Progenitor cell of endocrine pancreas (in vitro differentiated cells): ENCODE results near the gene RASGRF2. TPM values are rescaled to one million over a fixed set of nuclear protein-coding genes. Genes with fewer than 3 reads are reported as not detected.

Source experiments
- DNase-seq: peaks from one replicate; pipeline ENCODE4 v3.0.0; 2021; ENCODE audit warnings: low spot score; ENCODE audit not compliant: unreplicated experiment
- H3K27ac Mint-ChIP-seq: 2 replicates; pipeline ENCODE4 v1.8.0; 2021; ENCODE audit warnings: mild to moderate bottlenecking, moderate library complexity, mixed read lengths
- H3K27me3 Mint-ChIP-seq: 2 replicates; pipeline ENCODE4 v1.8.0; 2021; ENCODE audit warnings: mixed read lengths
- H3K36me3 Mint-ChIP-seq: 2 replicates; pipeline ENCODE4 v1.8.0; 2022; ENCODE audit warnings: mixed read lengths; ENCODE audit not compliant: insufficient read depth
- H3K4me1 Mint-ChIP-seq: 2 replicates; pipeline ENCODE4 v1.8.0; 2021; ENCODE audit warnings: low read depth, mixed read lengths
- H3K4me3 Mint-ChIP-seq: 2 replicates; pipeline ENCODE4 v1.8.0; 2021; ENCODE audit warnings: low read depth, mild to moderate bottlenecking, moderate library complexity, mixed read lengths
- H3K9me3 Mint-ChIP-seq: 2 replicates; pipeline ENCODE4 v1.8.0; 2021; ENCODE audit warnings: low read depth, mixed read lengths
- long read RNA-seq: library from polyadenylated mRNA; unstranded; transcript quantifications from one replicate; pipeline ENCODE4 v2.0.0, GENCODE V29; 2020
- total RNA-seq: library from RNA; stranded (reverse); gene quantifications from 2 replicates; pipeline ENCODE4 v1.2.1, GENCODE V29; 2021
- TF ChIP-seq, protein P1 (sequence below): fragments of 200-600 bp; sonication (generic); IDR thresholded peaks from one replicate; pipeline ENCODE4 v1.5.0; 2021; ENCODE audit warnings: antibody characterized with exemption, mild to moderate bottlenecking; ENCODE audit not compliant: unreplicated experiment

RASGRF2 gene
- total RNA-seq: 0.62 and 0.69 TPM in 2 replicates
- long read RNA-seq, partial matches to known transcripts: 0 of 3 reads
- long read RNA-seq, other reads (novel, unspliced or antisense): 2 of 3 reads

- peaks cover 85% of the 10 kb centered on the region for H3K27me3 Mint-ChIP-seq
- no peaks in the 10 kb centered on the region for H3K9me3 Mint-ChIP-seq
- H3K4me1 Mint-ChIP-seq: peaks cover 11% of the 10 kb centered on the region
- peak within 1 kb of the TSS; percentile 15 for H3K27ac Mint-ChIP-seq
- TF ChIP-seq, protein P1, sequence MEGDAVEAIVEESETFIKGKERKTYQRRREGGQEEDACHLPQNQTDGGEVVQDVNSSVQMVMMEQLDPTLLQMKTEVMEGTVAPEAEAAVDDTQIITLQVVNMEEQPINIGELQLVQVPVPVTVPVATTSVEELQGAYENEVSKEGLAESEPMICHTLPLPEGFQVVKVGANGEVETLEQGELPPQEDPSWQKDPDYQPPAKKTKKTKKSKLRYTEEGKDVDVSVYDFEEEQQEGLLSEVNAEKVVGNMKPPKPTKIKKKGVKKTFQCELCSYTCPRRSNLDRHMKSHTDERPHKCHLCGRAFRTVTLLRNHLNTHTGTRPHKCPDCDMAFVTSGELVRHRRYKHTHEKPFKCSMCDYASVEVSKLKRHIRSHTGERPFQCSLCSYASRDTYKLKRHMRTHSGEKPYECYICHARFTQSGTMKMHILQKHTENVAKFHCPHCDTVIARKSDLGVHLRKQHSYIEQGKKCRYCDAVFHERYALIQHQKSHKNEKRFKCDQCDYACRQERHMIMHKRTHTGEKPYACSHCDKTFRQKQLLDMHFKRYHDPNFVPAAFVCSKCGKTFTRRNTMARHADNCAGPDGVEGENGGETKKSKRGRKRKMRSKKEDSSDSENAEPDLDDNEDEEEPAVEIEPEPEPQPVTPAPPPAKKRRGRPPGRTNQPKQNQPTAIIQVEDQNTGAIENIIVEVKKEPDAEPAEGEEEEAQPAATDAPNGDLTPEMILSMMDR: no peak
- DNase-seq: peak; percentile 14
- no peaks in the 10 kb centered on the region for H3K36me3 Mint-ChIP-seq
- peak within 1 kb of the TSS; percentile 66 for H3K4me3 Mint-ChIP-seq
Measured at GRCh38 chr5:80959768-80960442, at the start of gene RASGRF2. Gene RASGRF2, plus strand, starts transcription at chr5:80960363. Its CDS starts 376 bp downstream, at chr5:80960739.

DNA sequence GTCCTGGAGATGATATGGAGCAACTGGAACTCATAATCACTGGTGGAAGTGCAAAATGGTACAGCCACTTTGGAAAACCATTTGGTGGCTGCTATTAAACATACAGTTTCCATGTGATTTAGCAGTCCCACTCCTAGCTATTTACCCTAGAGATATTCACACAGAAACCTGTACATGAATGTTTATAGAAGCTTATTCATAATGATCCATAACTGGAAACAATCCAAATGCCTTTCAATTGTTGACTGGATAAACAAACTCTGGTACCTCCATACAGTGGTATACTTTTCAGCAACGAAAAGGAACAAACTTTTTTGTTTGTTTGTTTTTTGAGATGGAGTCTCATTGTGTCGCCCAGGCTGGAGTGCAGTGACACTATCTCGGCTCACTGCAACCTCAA lies 47.7 kb upstream of the RASGRF2 start:
- DNase-seq: no peak
- no peaks in the 10 kb centered on the region for H3K4me1 Mint-ChIP-seq
- TF ChIP-seq, protein P1: no peak
- H3K27me3 Mint-ChIP-seq: no peaks in the 10 kb centered on the region
- H3K27ac Mint-ChIP-seq: no peak overlapping the region
- peaks cover 7% of the 10 kb centered on the region for H3K9me3 Mint-ChIP-seq
- H3K36me3 Mint-ChIP-seq: no peaks in the 10 kb centered on the region
- no peak overlapping the region for H3K4me3 Mint-ChIP-seq

GRCh38 chr5:80915716-80916115 lies 44.4 kb upstream of the RASGRF2 start:
- Mint-ChIP-seq H3K9me3 (peaks cover 7% of the 10 kb centered on the region), H3K4me3 (no peak overlapping the region), H3K27ac (no peak overlapping the region), H3K27me3 (no peaks in the 10 kb centered on the region), H3K4me1 (no peaks in the 10 kb centered on the region), H3K36me3 (no peaks in the 10 kb centered on the region)
- TF ChIP-seq, protein P1: no peak
- DNase-seq: no peak

- Mint-ChIP-seq H3K4me3 (no peak overlapping the region), H3K9me3 (peaks cover 7% of the 10 kb centered on the region), H3K27ac (no peak overlapping the region), H3K36me3 (no peaks in the 10 kb centered on the region), H3K27me3 (no peaks in the 10 kb centered on the region), H3K4me1 (no peaks in the 10 kb centered on the region)
- TF ChIP-seq, protein P1: no peak
- DNase-seq: no peak
Measured at GRCh38 chr5:80916676-80917075, 43.5 kb upstream of the RASGRF2 start.

DNA sequence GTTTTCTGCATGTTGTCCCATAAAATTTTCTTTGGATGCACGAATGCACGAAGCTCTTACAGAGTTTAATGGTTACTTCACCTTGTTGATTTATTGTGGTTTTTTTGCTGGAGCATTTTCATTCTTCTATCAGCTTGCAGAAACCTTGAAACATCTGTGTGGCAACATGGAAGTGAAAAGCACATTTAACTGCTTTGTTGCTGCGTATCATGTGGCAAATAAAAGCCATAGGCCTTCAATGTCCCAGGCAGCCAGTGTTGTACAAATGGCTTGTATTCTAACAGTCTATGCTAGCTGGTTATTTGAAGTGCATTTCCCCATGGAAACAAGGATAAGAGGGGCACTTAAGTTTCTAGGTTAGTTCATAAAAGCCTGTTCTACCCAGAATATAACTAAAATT lies 42.5 kb upstream of the RASGRF2 start:
- no peak for DNase-seq
- no peak overlapping the region for H3K27ac Mint-ChIP-seq
- H3K36me3 Mint-ChIP-seq: no peaks in the 10 kb centered on the region
- H3K4me1 Mint-ChIP-seq: no peaks in the 10 kb centered on the region
- TF ChIP-seq, protein P1: no peak
- no peaks in the 10 kb centered on the region for H3K27me3 Mint-ChIP-seq
- no peak overlapping the region for H3K4me3 Mint-ChIP-seq
- peaks cover 3% of the 10 kb centered on the region for H3K9me3 Mint-ChIP-seq
